BLaER1 (cell line): ENCODE results near the gene IL20.

Experiments used
- H3K27ac ChIP-seq: shearing (Covaris generic); formaldehyde crosslinking; 2 replicates; pipeline ENCODE4 v1.8.1; 2022
- H3K27me3 ChIP-seq: shearing (Covaris generic); formaldehyde crosslinking; 2 replicates; pipeline ENCODE4 v1.8.1; 2022
- H3K36me3 ChIP-seq: shearing (Covaris generic); formaldehyde crosslinking; 2 replicates; pipeline ENCODE4 v1.8.1; 2022
- H3K4me1 ChIP-seq: shearing (Covaris generic); formaldehyde crosslinking; 2 replicates; pipeline ENCODE4 v1.8.1; 2022
- H3K4me2 ChIP-seq: shearing (Covaris generic); formaldehyde crosslinking; 2 replicates; pipeline ENCODE4 v1.8.1; 2022
- H3K4me3 ChIP-seq: shearing (Covaris generic); formaldehyde crosslinking; 2 replicates; pipeline ENCODE4 v1.8.1; 2022
- H3K9ac ChIP-seq: shearing (Covaris generic); formaldehyde crosslinking; 2 replicates; pipeline ENCODE4 v1.8.1; 2022
- H3K9me3 ChIP-seq: shearing (Covaris generic); formaldehyde crosslinking; 2 replicates; pipeline ENCODE4 v1.8.1; 2022
- H4K20me1 ChIP-seq: shearing (Covaris generic); formaldehyde crosslinking; 2 replicates; pipeline ENCODE4 v1.8.1; 2022
- Cebpa-rat ChIP-seq: shearing (Covaris generic); IDR thresholded peaks from 2 replicates; pipeline ENCODE4 v1.8.1; 2022

Gene IL20

GRCh38 chr1:206864939-206865671, at the start of gene IL20:
Gene IL20 (plus strand): TSS chr1:206865623. CDS start chr1:206865853, 230 bp downstream.
- Histone ChIP-seq H4K20me1 (no peaks in the 10 kb centered on the region), H3K9ac (no peak within 1 kb of the TSS), H3K4me2 (no peak within 1 kb of the TSS), H3K9me3 (no peaks in the 10 kb centered on the region), H3K4me3 (no peak within 1 kb of the TSS), H3K27ac (no peak within 1 kb of the TSS), H3K27me3 (no peaks in the 10 kb centered on the region), H3K4me1 (peaks cover 8% of the 10 kb centered on the region), H3K36me3 (no peaks in the 10 kb centered on the region)
- TF ChIP-seq Cebpa-rat = no peak

- Histone ChIP-seq H3K4me1 (peaks cover 44% of the 10 kb centered on the region), H3K27ac (no peak overlapping the region), H3K27me3 (no peaks in the 10 kb centered on the region), H3K9ac (no peak overlapping the region), H3K36me3 (no peaks in the 10 kb centered on the region), H3K4me2 (peak overlapping the region; percentile 25), H3K9me3 (peaks cover 16% of the 10 kb centered on the region), H3K4me3 (no peak overlapping the region), H4K20me1 (no peaks in the 10 kb centered on the region)
- no peak for TF ChIP-seq Cebpa-rat
Measured at GRCh38 chr1:206816390-206817287, 48.8 kb upstream of the IL20 start.

GRCh38 chr1:206821493-206821892, 43.9 kb upstream of the IL20 start:
- no peaks in the 10 kb centered on the region for H3K27me3 ChIP-seq
- H3K4me3 ChIP-seq = no peak overlapping the region
- no peak for TF ChIP-seq Cebpa-rat
- no peak overlapping the region for H3K9ac ChIP-seq
- peaks cover 38% of the 10 kb centered on the region for H3K4me1 ChIP-seq
- no peak overlapping the region for H3K27ac ChIP-seq
- H3K36me3 ChIP-seq = no peaks in the 10 kb centered on the region
- H4K20me1 ChIP-seq = no peaks in the 10 kb centered on the region
- no peak overlapping the region for H3K4me2 ChIP-seq
- H3K9me3 ChIP-seq = no peaks in the 10 kb centered on the region

GRCh38 chr1:206823727-206824126, 41.7 kb upstream of the IL20 start:
- no peak overlapping the region for H3K4me3 ChIP-seq
- H3K36me3 ChIP-seq = no peaks in the 10 kb centered on the region
- peak overlapping the region; percentile 66 for H3K4me2 ChIP-seq
- no peak overlapping the region for H3K9ac ChIP-seq
- peaks cover 45% of the 10 kb centered on the region for H3K4me1 ChIP-seq
- no peaks in the 10 kb centered on the region for H4K20me1 ChIP-seq
- H3K9me3 ChIP-seq = no peaks in the 10 kb centered on the region
- no peaks in the 10 kb centered on the region for H3K27me3 ChIP-seq
- no peak for TF ChIP-seq Cebpa-rat
- H3K27ac ChIP-seq = peak overlapping the region; percentile 39; the same call in 1 of the 2 replicates

- Histone ChIP-seq H3K27me3 (no peaks in the 10 kb centered on the region), H3K9ac (no peak overlapping the region), H3K9me3 (no peaks in the 10 kb centered on the region), H3K4me3 (no peak overlapping the region), H3K27ac (peak overlapping the region; percentile 39; the same call in 1 of the 2 replicates), H4K20me1 (no peaks in the 10 kb centered on the region), H3K36me3 (no peaks in the 10 kb centered on the region), H3K4me1 (peaks cover 51% of the 10 kb centered on the region), H3K4me2 (peak overlapping the region; percentile 66)
- no peak for TF ChIP-seq Cebpa-rat
Measured at GRCh38 chr1:206824331-206824730, 41.1 kb upstream of the IL20 start.

GRCh38 chr1:206826394-206826793, 39.0 kb upstream of the IL20 start:
- H3K4me2 ChIP-seq = peak overlapping the region; percentile 51
- H3K4me1 ChIP-seq = peaks cover 69% of the 10 kb centered on the region
- no peak for TF ChIP-seq Cebpa-rat
- no peak overlapping the region; the same call in 1 of the 2 replicates for H3K27ac ChIP-seq
- H3K4me3 ChIP-seq = no peak overlapping the region
- H3K9ac ChIP-seq = no peak overlapping the region
- no peaks in the 10 kb centered on the region for H3K9me3 ChIP-seq
- no peaks in the 10 kb centered on the region for H3K36me3 ChIP-seq
- no peaks in the 10 kb centered on the region for H3K27me3 ChIP-seq
- H4K20me1 ChIP-seq = no peaks in the 10 kb centered on the region

- Histone ChIP-seq H3K9ac (no peak overlapping the region), H3K27ac (no peak overlapping the region), H3K4me3 (no peak overlapping the region), H3K4me2 (peak overlapping the region; percentile 74; the same call in 1 of the 2 replicates), H3K36me3 (no peaks in the 10 kb centered on the region), H3K27me3 (no peaks in the 10 kb centered on the region), H3K9me3 (no peaks in the 10 kb centered on the region), H4K20me1 (no peaks in the 10 kb centered on the region), H3K4me1 (peaks cover 86% of the 10 kb centered on the region)
- TF ChIP-seq Cebpa-rat = no peak
Measured at GRCh38 chr1:206828061-206828460, 37.4 kb upstream of the IL20 start.

GRCh38 chr1:206828765-206829164, 36.7 kb upstream of the IL20 start:
- Histone ChIP-seq H3K4me1 (peaks cover 91% of the 10 kb centered on the region), H3K4me3 (no peak overlapping the region), H4K20me1 (no peaks in the 10 kb centered on the region), H3K27ac (no peak overlapping the region), H3K4me2 (peak overlapping the region; percentile 74), H3K9me3 (no peaks in the 10 kb centered on the region), H3K9ac (no peak overlapping the region), H3K27me3 (no peaks in the 10 kb centered on the region), H3K36me3 (no peaks in the 10 kb centered on the region)
- no peak for TF ChIP-seq Cebpa-rat

GRCh38 chr1:206829282-206829681, 36.1 kb upstream of the IL20 start:
- TF ChIP-seq Cebpa-rat = no peak
- Histone ChIP-seq H3K4me2 (peak overlapping the region; percentile 74), H3K9me3 (no peaks in the 10 kb centered on the region), H3K4me3 (no peak overlapping the region), H3K27me3 (no peaks in the 10 kb centered on the region), H3K27ac (0 out of 2 replicates have a peak overlapping the region, but pooled peaks have one; percentile 23), H3K36me3 (no peaks in the 10 kb centered on the region), H3K9ac (no peak overlapping the region), H3K4me1 (peaks cover 91% of the 10 kb centered on the region), H4K20me1 (no peaks in the 10 kb centered on the region)

GRCh38 chr1:206829875-206830274, 35.5 kb upstream of the IL20 start:
- Histone ChIP-seq H3K27ac (0 out of 2 replicates have a peak overlapping the region, but pooled peaks have one; percentile 19), H3K9ac (no peak overlapping the region), H3K36me3 (no peaks in the 10 kb centered on the region), H3K4me2 (peak overlapping the region; percentile 74), H3K4me1 (peaks cover 90% of the 10 kb centered on the region), H3K27me3 (no peaks in the 10 kb centered on the region), H3K9me3 (no peaks in the 10 kb centered on the region), H3K4me3 (no peak overlapping the region), H4K20me1 (no peaks in the 10 kb centered on the region)
- TF ChIP-seq Cebpa-rat = no peak
